GM06990 (cell line): ENCODE measurements around the gene TRAPPC14.

Experiments
- DNase-seq: peaks from one replicate; pipeline ENCODE4 v3.0.0-alpha.2; 2011; ENCODE audit not compliant: insufficient read length; ENCODE audit errors: extremely low read depth
- H3K27me3 ChIP-seq: replicated peaks from 2 replicates; pipeline ENCODE4 v1.6.0; 2011; ENCODE audit warnings: low read length; ENCODE audit not compliant: control insufficient read depth, insufficient read depth
- H3K36me3 ChIP-seq: 2 replicates; pipeline ENCODE4 v1.5.1; 2011; ENCODE audit warnings: low read length; ENCODE audit not compliant: control insufficient read depth, insufficient read depth
- H3K4me3 ChIP-seq: replicated peaks from 2 replicates; pipeline ENCODE4 v1.5.1; 2011; ENCODE audit warnings: low read depth, mild to moderate bottlenecking, control low read depth, low read length
- TF ChIP-seq, protein P1 (sequence below): IDR thresholded peaks from 2 replicates; pipeline ENCODE4 v1.5.1; 2011; ENCODE audit warnings: low read length, control low read depth, mild to moderate bottlenecking, inconsistent platforms; ENCODE audit not compliant: insufficient read depth, poor library complexity, severe bottlenecking

The TRAPPC14 gene

DNA sequence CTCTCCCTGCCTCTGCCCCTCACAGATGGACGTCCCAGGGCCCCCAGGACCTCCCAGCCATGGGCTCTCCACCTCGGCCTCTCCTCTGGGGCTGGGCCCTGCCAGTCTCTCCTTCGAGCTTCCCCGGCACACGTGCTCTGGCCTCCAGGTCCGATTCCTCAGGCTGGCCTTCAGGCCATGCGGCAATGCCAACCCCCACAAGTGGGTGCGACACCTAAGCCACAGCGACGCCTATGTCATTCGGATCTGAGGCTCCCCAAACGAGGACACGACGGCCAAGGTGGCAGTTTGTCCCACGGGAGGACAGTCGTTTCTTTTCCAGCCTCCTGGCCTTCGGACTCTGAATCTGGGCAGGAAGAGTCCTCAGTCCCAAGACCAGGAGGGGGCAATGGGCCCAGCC lies 51.9 kb downstream of the TRAPPC14 start:
- TF ChIP-seq, protein P1, sequence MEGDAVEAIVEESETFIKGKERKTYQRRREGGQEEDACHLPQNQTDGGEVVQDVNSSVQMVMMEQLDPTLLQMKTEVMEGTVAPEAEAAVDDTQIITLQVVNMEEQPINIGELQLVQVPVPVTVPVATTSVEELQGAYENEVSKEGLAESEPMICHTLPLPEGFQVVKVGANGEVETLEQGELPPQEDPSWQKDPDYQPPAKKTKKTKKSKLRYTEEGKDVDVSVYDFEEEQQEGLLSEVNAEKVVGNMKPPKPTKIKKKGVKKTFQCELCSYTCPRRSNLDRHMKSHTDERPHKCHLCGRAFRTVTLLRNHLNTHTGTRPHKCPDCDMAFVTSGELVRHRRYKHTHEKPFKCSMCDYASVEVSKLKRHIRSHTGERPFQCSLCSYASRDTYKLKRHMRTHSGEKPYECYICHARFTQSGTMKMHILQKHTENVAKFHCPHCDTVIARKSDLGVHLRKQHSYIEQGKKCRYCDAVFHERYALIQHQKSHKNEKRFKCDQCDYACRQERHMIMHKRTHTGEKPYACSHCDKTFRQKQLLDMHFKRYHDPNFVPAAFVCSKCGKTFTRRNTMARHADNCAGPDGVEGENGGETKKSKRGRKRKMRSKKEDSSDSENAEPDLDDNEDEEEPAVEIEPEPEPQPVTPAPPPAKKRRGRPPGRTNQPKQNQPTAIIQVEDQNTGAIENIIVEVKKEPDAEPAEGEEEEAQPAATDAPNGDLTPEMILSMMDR, result no peak
- no peak overlapping the region for H3K4me3 ChIP-seq

DNA sequence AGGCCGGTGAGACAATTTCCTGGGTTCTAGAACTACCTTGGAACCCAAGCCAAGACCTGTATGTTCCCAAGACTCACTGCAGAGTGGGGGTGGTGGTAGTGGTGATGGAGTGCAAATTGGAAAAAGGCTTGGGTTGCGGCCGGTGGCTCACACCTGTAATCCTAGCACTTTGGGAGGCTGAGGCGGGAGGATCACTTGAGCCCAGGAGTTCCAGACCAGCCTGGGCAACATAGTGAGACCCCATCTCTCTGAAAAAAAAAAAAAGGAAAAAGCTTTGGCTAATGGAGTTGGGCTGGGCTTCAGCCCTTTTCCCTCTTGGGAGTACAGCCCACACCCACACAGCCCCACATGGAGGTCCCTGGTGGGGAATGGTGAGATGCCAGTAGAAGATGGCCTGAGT lies 53.0 kb downstream of the TRAPPC14 start:
- TF ChIP-seq, protein P1, result no peak
- no peak overlapping the region for H3K4me3 ChIP-seq
- no peak for DNase-seq
- peaks cover 14% of the 10 kb centered on the region for H3K36me3 ChIP-seq
- no peaks in the 10 kb centered on the region for H3K27me3 ChIP-seq

More for the DNA sequence above, 51.9 kb downstream of the TRAPPC14 start:
- Histone ChIP-seq H3K36me3 (peaks cover 21% of the 10 kb centered on the region), H3K27me3 (no peaks in the 10 kb centered on the region)
- no peak for DNase-seq
